HepG2 (cell line): ENCODE results near the gene PPP1R15B. TPM values are rescaled to one million over a fixed set of nuclear protein-coding genes. Genes with fewer than 3 reads are reported as not detected.

ENCODE experiments used
- ATAC-seq: fragments of 200-7000 bp; cut with Tn5 transposase; 3 replicates; pipeline ENCODE4 v1.9.1; 2020; ENCODE audit warnings: mild to moderate bottlenecking, moderate library complexity
- BruUV-seq: library from RNA; stranded (reverse); fragments of 400-500 nt; replicated peaks from 2 replicates; lab custom pipeline; 2021; lab: Mats Ljungman, UMichigan
- CTCF ChIA-PET: fragments of 300-600 bp; formaldehyde crosslinking; extraction: SDS; loops from one replicate; lab custom pipeline; 2021; ENCODE audit warnings: low total read pairs, inconsistent platforms, low intra/inter-chr PET ratio; lab: Yijun Ruan, JAX
- POLR2A ChIA-PET: fragments of 350-600 bp; sonication (Branson Sonifier 250); formaldehyde crosslinking; loops from one replicate; lab custom pipeline; 2020; ENCODE audit warnings: antibody characterized with exemption, inconsistent platforms; lab: Yijun Ruan, JAX
- DNase-seq: peaks from one replicate; pipeline ENCODE4 v3.0.0-alpha.2; 2015; ENCODE audit warnings: low spot score
- FAIRE-seq: peaks from 3 replicates; lab custom pipeline; 2011; peaks lifted over from hg19 to GRCh38; lab: Jason Lieb, UNC
- H2AFZ ChIP-seq: one replicate; pipeline ENCODE4 v1.6.1; 2011; ENCODE audit warnings: low read length, inconsistent platforms
- H3K27ac ChIP-seq: fragments of 300-600 bp; 3 replicates; pipeline ENCODE4 v1.8.0; 2011; ENCODE audit warnings: mixed run types, mild to moderate bottlenecking, mixed read lengths, low read length, inconsistent platforms; ENCODE audit not compliant: insufficient read depth; ENCODE audit errors: extremely low read length
- H3K27me3 ChIP-seq, 2 experiments: fragments of 200-600 bp in 1 of 2; 2 replicates in 1 of 2; 3 replicates in 1 of 2; pipeline versions ENCODE4 v1.6.0 to v1.8.0; 2011; ENCODE audit warnings: low read length in 2 of 2, mild to moderate bottlenecking in 2 of 2, moderate library complexity in 2 of 2, inconsistent platforms in 1 of 2; ENCODE audit not compliant: insufficient read depth in 2 of 2, control insufficient read depth in 1 of 2
- H3K36me3 ChIP-seq, 2 experiments: fragments of 200-600 bp in 1 of 2; replicated peaks in 1 of 2; 2 replicates in 1 of 2; 3 replicates in 1 of 2; pipeline versions ENCODE4 v1.5.1 to v1.8.0; 2011; ENCODE audit warnings: low read length in 2 of 2, inconsistent platforms in 1 of 2; ENCODE audit not compliant: insufficient read depth in 2 of 2, control insufficient read depth in 1 of 2
- H3K4me1 ChIP-seq: 2 replicates; pipeline ENCODE4 v1.5.1; 2012; ENCODE audit warnings: low read length, inconsistent platforms; ENCODE audit not compliant: insufficient read depth
- H3K4me2 ChIP-seq: 2 replicates; pipeline ENCODE4 v1.6.0; 2011; ENCODE audit warnings: low read depth, low read length, inconsistent platforms
- H3K4me3 ChIP-seq, 3 experiments: fragments of 200-600 bp in 1 of 3; sonication (generic), shearing (Covaris generic) in 1 of 3; replicated peaks in 1 of 3; 2 replicates each; pipeline ENCODE4 v1.5.1; 2011 to 2016; ENCODE audit warnings: low read length in 3 of 3, inconsistent platforms in 2 of 3, low read depth in 2 of 3, mild to moderate bottlenecking in 2 of 3, control low read depth in 1 of 3, mixed read lengths in 1 of 3; ENCODE audit not compliant: insufficient read depth in 1 of 3
- H3K79me2 ChIP-seq: one replicate; pipeline ENCODE4 v1.6.1; 2011; ENCODE audit warnings: low read length, inconsistent platforms; ENCODE audit not compliant: insufficient read depth
- H3K9ac ChIP-seq: 2 replicates; pipeline ENCODE4 v1.6.0; 2011; ENCODE audit warnings: mild to moderate bottlenecking, low read depth, low read length, inconsistent platforms; ENCODE audit not compliant: insufficient read depth
- H3K9me3 ChIP-seq: 2 replicates; pipeline ENCODE4 v1.5.1; 2012; ENCODE audit warnings: mild to moderate bottlenecking, low read length
- H4K20me1 ChIP-seq: 2 replicates; pipeline ENCODE4 v1.6.0; 2011; ENCODE audit warnings: inconsistent platforms, mild to moderate bottlenecking, low read length, moderate library complexity; ENCODE audit not compliant: insufficient read depth
- FUBP1 ChIP-seq: sonication (generic); formaldehyde crosslinking; IDR thresholded peaks from 2 replicates; pipeline ENCODE4 v1.5.1; 2020; ENCODE audit warnings: missing genetic modification reagents, mild to moderate bottlenecking, borderline replicate concordance
- KDM4B ChIP-seq: sonication (generic); formaldehyde crosslinking; IDR thresholded peaks from 2 replicates; pipeline ENCODE4 v1.4.0; 2020; ENCODE audit warnings: missing genetic modification reagents
- KLF6 ChIP-seq: IDR thresholded peaks from 2 replicates; pipeline ENCODE4 v1.8.0; 2016; ENCODE audit warnings: missing biosample characterization, missing genetic modification reagents
- SATB2 ChIP-seq: sonication (generic); formaldehyde crosslinking; IDR thresholded peaks from 2 replicates; pipeline ENCODE4 v1.5.0; 2020; ENCODE audit warnings: missing genetic modification reagents
- SP1 ChIP-seq, 2 experiments: fragments of 450-650 bp in 1 of 2; sonication (generic) in 1 of 2; formaldehyde crosslinking in 1 of 2; IDR thresholded peaks; 2 replicates each; pipeline versions ENCODE4 v1.4.0 to v1.6.1; 2016 to 2020; ENCODE audit warnings: missing genetic modification reagents in 1 of 2
- THYN1 ChIP-seq: sonication (generic); formaldehyde crosslinking; IDR thresholded peaks from 2 replicates; pipeline ENCODE4 v1.8.1; 2023; ENCODE audit warnings: low read depth, mild to moderate bottlenecking, moderate library complexity, missing genetic modification reagents, borderline replicate concordance
- ZNF550 ChIP-seq: sonication (generic); formaldehyde crosslinking; IDR thresholded peaks from 2 replicates; pipeline ENCODE4 v1.4.0; 2020; ENCODE audit warnings: mild to moderate bottlenecking, missing genetic modification reagents, borderline replicate concordance
- WGBS: methylation state at CpG from one replicate; pipeline ENCODE4 v1.1.6; 2017; ENCODE audit warnings: low lambda C conversion rate; 5-methylcytosine and 5-hydroxymethylcytosine counted together
- in situ Hi-C: cut with HindIII; loops from 2 replicates; pipeline ENCODE4 v1.10.0; 2017; ENCODE audit warnings: low pct_unique_long_range_greater_than_20kb; ENCODE audit not compliant: extremely low pct_ligation_motif_present
- intact Hi-C: fragments of 100-400 bp; cut with micrococcal nuclease; formaldehyde crosslinking; loops from one replicate; pipeline ENCODE4 v1.10.0; 2022; ENCODE audit not compliant: unreplicated experiment
- polyA plus RNA-seq, 8 experiments: library from polyadenylated mRNA; depleted of rRNA in 3 of 8; stranded (reverse) in 7 of 8; unstranded in 1 of 8; fragments of >200 nt; fragmentation: Illumina TruSeq in 4 of 8; extraction: Trizol in 4 of 8; gene quantifications; 2 replicates each; pipeline versions ENCODE4 v1.2.1 to v1.2.3, GENCODE V29; 2011 to 2016; ENCODE audit warnings: low read depth in 4 of 8, missing spikeins in 1 of 8, mixed read lengths in 1 of 8; ENCODE audit not compliant: insufficient read depth in 1 of 8
- total RNA-seq, 5 experiments: library from RNA; depleted of rRNA; stranded (reverse); fragments of >200 nt; fragmentation: Illumina TruSeq; extraction: Trizol; gene quantifications; 2 replicates each; pipeline ENCODE4 v1.2.3, GENCODE V29; 2016; ENCODE audit warnings: low read depth in 1 of 5

The PPP1R15B gene
- total and polyA plus RNA-seq, 2 of the 13 experiments (the other 11 are each of a cell fraction or from before 2014, with no cell fraction given) = 13.4 to 23.8 TPM

GRCh38 chr1:204431310-204432184 lies 19.9 kb upstream of the PPP1R15B start (continued):
- TF ChIP-seq KDM4B (CRISPR knock-in tag) (no peak), KLF6 (no peak)

GRCh38 chr1:204429746-204430145 lies 18.1 kb upstream of the PPP1R15B start:
- Histone ChIP-seq H3K9me3 (no peaks in the 10 kb centered on the region), H3K27ac (no peak overlapping the region), H3K4me2 (no peak overlapping the region), H3K27me3 (no peaks in the 10 kb centered on the region), H3K9ac (no peak overlapping the region), H4K20me1 (no peaks in the 10 kb centered on the region), H3K4me3 (no peak overlapping the region), H3K79me2 (no peaks in the 10 kb centered on the region), H3K36me3 (peaks cover 9 to 26% of the 10 kb centered on the region in 2 experiments; a peak in 4 of 5 replicates), H2AFZ (no peak overlapping the region), H3K4me1 (peaks cover 9% of the 10 kb centered on the region; the same call in 1 of the 2 replicates)
- POLR2A ChIA-PET = no interaction called here
- no peak for FAIRE-seq
- in situ Hi-C loops (no loop called here), intact Hi-C loops (no loop called here)
- ATAC-seq = no peak
- no TSS peak for BruUV-seq
- TF ChIP-seq THYN1 (CRISPR knock-in tag) = no peak
- no peak for TF ChIP-seq ZNF550
- no peak for TF ChIP-seq FUBP1 (CRISPR knock-in tag)
- no peak for TF ChIP-seq SATB2 (CRISPR knock-in tag)
- TF ChIP-seq SP1 (IDR thresholded peaks at IDR 0.05) = no peak
- TF ChIP-seq SP1 (CRISPR knock-in tag; IDR thresholded peaks at IDR 0.05) = no peak
- no peak for DNase-seq
- 94% methylated on average over 18 of the region's 18 CpGs for WGBS
- CTCF ChIA-PET = no interaction called here
